H1 (cell line): Measurements from ENCODE around the gene LCN10. TPM values are rescaled to one million over a fixed set of nuclear protein-coding genes. Genes with fewer than 3 reads are reported as not detected.

Experiments
- CTCF ChIA-PET: fragments of 300-600 bp; sonication (Branson Sonifier 250); formaldehyde crosslinking; loops from one replicate; lab custom pipeline; 2021; ENCODE audit not compliant: partially characterized antibody; lab: Charles Lee
- POLR2A ChIA-PET: fragments of 300-600 bp; sonication (Branson Sonifier 250); formaldehyde crosslinking; loops from one replicate; lab custom pipeline; 2021; ENCODE audit warnings: inconsistent platforms; ENCODE audit not compliant: partially characterized antibody; lab: Charles Lee
- DNase-seq, 2 experiments: peaks; one replicate each; pipeline versions ENCODE4 v3.0.0 to v3.0.0-alpha.2; 2010 to 2022; ENCODE audit warnings: low spot score in 2 of 2, low read depth in 1 of 2, mixed read lengths in 1 of 2
- FAIRE-seq: peaks from 2 replicates; lab custom pipeline; 2011; peaks lifted over from hg19 to GRCh38; lab: Jason Lieb, UNC
- H2AFZ ChIP-seq: 2 replicates; pipeline ENCODE4 v1.8.1; 2012; ENCODE audit warnings: low read length, inconsistent platforms
- H2AK5ac ChIP-seq: 2 replicates; pipeline ENCODE4 v1.6.1; 2013; ENCODE audit warnings: low read depth, low read length
- H2BK120ac ChIP-seq: replicated peaks from 2 replicates; pipeline ENCODE3; 2013; ENCODE audit warnings: low read depth, low read length, inconsistent platforms
- H2BK12ac ChIP-seq: 2 replicates; pipeline ENCODE4 v1.6.1; 2013; ENCODE audit warnings: low read depth, low read length
- H2BK15ac ChIP-seq: 2 replicates; pipeline ENCODE4 v1.6.1; 2013; ENCODE audit warnings: low read length
- H2BK20ac ChIP-seq: 2 replicates; pipeline ENCODE4 v1.6.1; 2013; ENCODE audit warnings: low read length
- H2BK5ac ChIP-seq: 2 replicates; pipeline ENCODE4 v1.6.1; 2013; ENCODE audit warnings: low read depth, low read length
- H3K14ac ChIP-seq: 2 replicates; pipeline ENCODE4 v1.6.1; 2013; ENCODE audit warnings: inconsistent platforms; ENCODE audit not compliant: insufficient read length
- H3K18ac ChIP-seq: 2 replicates; pipeline ENCODE4 v1.6.1; 2013; ENCODE audit warnings: low read length; ENCODE audit errors: extremely low read depth
- H3K23ac ChIP-seq: 2 replicates; pipeline ENCODE4 v1.6.1; 2013; ENCODE audit warnings: inconsistent platforms; ENCODE audit not compliant: insufficient read length
- H3K23me2 ChIP-seq: 2 replicates; pipeline ENCODE4 v1.6.1; 2013; ENCODE audit warnings: low read depth, low read length
- H3K27ac ChIP-seq: 2 replicates; pipeline ENCODE4 v1.6.1; 2011; ENCODE audit warnings: low read depth, low read length, inconsistent platforms
- H3K27me3 ChIP-seq, 4 experiments: replicated peaks in 1 of 4; 1 replicate in 1 of 4; 2 replicates in 3 of 4; pipeline versions ENCODE4 v1.6.1 to v1.8.1; 2011 to 2013; ENCODE audit warnings: low read length in 3 of 4, mild to moderate bottlenecking in 3 of 4, inconsistent platforms in 2 of 4, mixed read lengths in 2 of 4, moderate library complexity in 1 of 4; ENCODE audit not compliant: control insufficient read depth in 3 of 4, insufficient read depth in 3 of 4; ENCODE audit errors: extremely low read depth in 1 of 4
- H3K36me3 ChIP-seq, 4 experiments: 2 replicates each; pipeline versions ENCODE4 v1.6.1 to v1.8.1; 2011 to 2013; ENCODE audit warnings: mild to moderate bottlenecking in 4 of 4, low read length in 3 of 4, moderate library complexity in 2 of 4, control low read depth in 1 of 4, inconsistent platforms in 1 of 4; ENCODE audit not compliant: insufficient read depth in 4 of 4, control insufficient read depth in 2 of 4
- H3K4ac ChIP-seq: replicated peaks from 2 replicates; pipeline ENCODE3; 2013; ENCODE audit warnings: low read length, low read depth, mixed read lengths, inconsistent platforms; ENCODE audit not compliant: insufficient read length
- H3K4me1 ChIP-seq, 4 experiments: replicated peaks in 1 of 4; 1 replicate in 1 of 4; 2 replicates in 3 of 4; pipeline versions ENCODE4 v1.6.1 to v1.8.1; 2011 to 2013; ENCODE audit warnings: low read length in 3 of 4, inconsistent platforms in 2 of 4, mixed read lengths in 1 of 4; ENCODE audit not compliant: insufficient read depth in 4 of 4, control insufficient read depth in 3 of 4
- H3K4me2 ChIP-seq, 2 experiments: 2 replicates each; pipeline versions ENCODE4 v1.6.1 to v1.8.1; 2011 to 2013; ENCODE audit warnings: low read depth in 2 of 2, low read length in 2 of 2, control low read depth in 1 of 2, inconsistent platforms in 1 of 2, mild to moderate bottlenecking in 1 of 2; ENCODE audit not compliant: insufficient read depth in 1 of 2
- H3K4me3 ChIP-seq, 4 experiments: fragments of 200-600, 300-600 bp in 1 of 4; sonication (generic), shearing (Covaris generic), sonication (Bioruptor Twin) in 1 of 4; 2 replicates each; pipeline versions ENCODE4 v1.5.1 to v1.8.1; 2011 to 2016; ENCODE audit warnings: low read length in 4 of 4, low read depth in 3 of 4, control low read depth in 2 of 4, inconsistent platforms in 2 of 4, mild to moderate bottlenecking in 2 of 4, mixed read lengths in 1 of 4, moderate library complexity in 1 of 4; ENCODE audit not compliant: insufficient read depth in 2 of 4; ENCODE audit errors: extremely low read depth in 1 of 4
- H3K56ac ChIP-seq: replicated peaks from 2 replicates; pipeline ENCODE3; 2013; ENCODE audit warnings: low read depth, mild to moderate bottlenecking, mixed read lengths, low read length, inconsistent platforms; ENCODE audit not compliant: insufficient read length
- H3K79me1 ChIP-seq: 2 replicates; pipeline ENCODE4 v1.6.1; 2013; ENCODE audit warnings: low read depth, low read length, control low read depth
- H3K79me2 ChIP-seq, 2 experiments: 2 replicates each; pipeline versions ENCODE4 v1.6.1 to v1.8.1; 2012 to 2013; ENCODE audit warnings: low read length in 2 of 2, mild to moderate bottlenecking in 2 of 2, inconsistent platforms in 1 of 2; ENCODE audit not compliant: insufficient read depth in 2 of 2, control insufficient read depth in 1 of 2
- H3K9ac ChIP-seq, 4 experiments: replicated peaks in 1 of 4; 1 replicate in 1 of 4; 2 replicates in 3 of 4; pipeline versions ENCODE4 v1.6.1 to v1.8.1; 2011 to 2013; ENCODE audit warnings: low read depth in 3 of 4, low read length in 3 of 4, control low read depth in 2 of 4, mild to moderate bottlenecking in 2 of 4, moderate library complexity in 2 of 4, inconsistent platforms in 1 of 4; ENCODE audit errors: extremely low read depth in 1 of 4
- H3K9me3 ChIP-seq, 2 experiments: 2 replicates each; pipeline versions ENCODE4 v1.6.1 to v1.8.1; 2012 to 2013; ENCODE audit warnings: mild to moderate bottlenecking in 2 of 2, moderate library complexity in 2 of 2, control low read depth in 1 of 2, inconsistent platforms in 1 of 2, low read depth in 1 of 2, low read length in 1 of 2, mixed read lengths in 1 of 2; ENCODE audit not compliant: insufficient read depth in 2 of 2
- H4K20me1 ChIP-seq, 2 experiments: replicated peaks in 1 of 2; 2 replicates each; pipeline versions ENCODE3 to v1.8.1; 2011 to 2013; ENCODE audit warnings: inconsistent platforms in 2 of 2, low read length in 2 of 2, mild to moderate bottlenecking in 1 of 2; ENCODE audit not compliant: insufficient read depth in 2 of 2, control insufficient read depth in 1 of 2
- H4K5ac ChIP-seq: 2 replicates; pipeline ENCODE4 v1.6.1; 2013; ENCODE audit warnings: low read length, low read depth, mixed read lengths, inconsistent platforms; ENCODE audit not compliant: insufficient read length
- H4K8ac ChIP-seq: 2 replicates; pipeline ENCODE4 v1.8.0; 2013; ENCODE audit warnings: mild to moderate bottlenecking, moderate library complexity, low read length, inconsistent platforms; ENCODE audit not compliant: insufficient read depth; ENCODE audit errors: extremely low read depth
- H4K91ac ChIP-seq: replicated peaks from 2 replicates; pipeline ENCODE3; 2013; ENCODE audit warnings: low read length, mixed read lengths, inconsistent platforms; ENCODE audit not compliant: insufficient read length
- HDAC2 ChIP-seq, 2 experiments: fragments of 300-600 bp in 1 of 2; sonication (generic) in 1 of 2; IDR thresholded peaks; 2 replicates each; pipeline ENCODE4 v1.6.1; 2011 to 2012; ENCODE audit warnings: low read depth in 2 of 2, low read length in 2 of 2, mild to moderate bottlenecking in 2 of 2, moderate library complexity in 2 of 2, borderline replicate concordance in 1 of 2, inconsistent platforms in 1 of 2
- NRF1 ChIP-seq: IDR thresholded peaks from 2 replicates; pipeline ENCODE4 v1.6.1; 2011; ENCODE audit warnings: mild to moderate bottlenecking, low read depth, low read length, improper control_type of control experiment
- PHF8 ChIP-seq: fragments of 200-600 bp; sonication (generic); conservative IDR thresholded peaks from 2 replicates; pipeline ENCODE4 v1.7.1; 2012; ENCODE audit warnings: low read depth, mild to moderate bottlenecking, inconsistent platforms, low read length, moderate library complexity
- RNF2 ChIP-seq: fragments of 200-900, 300-1000 bp; sonication (generic); IDR thresholded peaks from 2 replicates; pipeline ENCODE4 v1.7.1; 2016; ENCODE audit warnings: borderline replicate concordance, low read depth, mild to moderate bottlenecking, antibody characterized with exemption, low read length; ENCODE audit not compliant: poor library complexity, severe bottlenecking; ENCODE audit errors: missing control alignments
- YY1 ChIP-seq: IDR thresholded peaks from 2 replicates; pipeline ENCODE4 v1.6.1; 2011; ENCODE audit warnings: low read depth, mild to moderate bottlenecking, low read length
- WGBS, 2 experiments: shearing (Covaris generic) in 1 of 2; methylation state at CpG; one replicate each; pipeline versions ENCODE4 v1.1.6 to v1.1.7; 2013 to 2015; ENCODE audit warnings: low lambda C conversion rate in 2 of 2, mixed read lengths in 2 of 2, inconsistent platforms in 1 of 2, low coverage in 1 of 2, missing lambda C conversion rate in 1 of 2; ENCODE audit not compliant: insufficient replicate concordance in 2 of 2, insufficient coverage in 1 of 2, insufficient read length in 1 of 2; ENCODE audit errors: extremely low coverage in 1 of 2, missing lambda C conversion rate in 1 of 2; 5-methylcytosine and 5-hydroxymethylcytosine counted together
- polyA plus RNA-seq, 7 experiments: library from polyadenylated mRNA; depleted of rRNA in 3 of 7; stranded (reverse) in 5 of 7; unstranded in 2 of 7; fragments of >200 nt in 5 of 7; fragments of 200-250 nt in 2 of 7; gene quantifications; 1 replicate in 5 of 7; 2 replicates in 1 of 7; 4 replicates in 1 of 7; pipeline versions ENCODE4 v1.2.1 to v1.2.3, GENCODE V29; 2011 to 2013; ENCODE audit warnings: missing spikeins in 2 of 7, mixed read lengths in 2 of 7
- total RNA-seq: library from RNA; stranded (reverse); fragmentation: NEBNext Ultra II Directional; extraction: Animal tissue kit (Norgen Biotek cat#: 25700); gene quantifications from 2 replicates; pipeline ENCODE4 v1.2.1, GENCODE V29; 2021

Gene LCN10
- total and polyA plus RNA-seq, 2 of the 8 experiments (the other 6 are each of a cell fraction or from before 2014, with no cell fraction given): 2.6 to 2.8 TPM

DNA sequence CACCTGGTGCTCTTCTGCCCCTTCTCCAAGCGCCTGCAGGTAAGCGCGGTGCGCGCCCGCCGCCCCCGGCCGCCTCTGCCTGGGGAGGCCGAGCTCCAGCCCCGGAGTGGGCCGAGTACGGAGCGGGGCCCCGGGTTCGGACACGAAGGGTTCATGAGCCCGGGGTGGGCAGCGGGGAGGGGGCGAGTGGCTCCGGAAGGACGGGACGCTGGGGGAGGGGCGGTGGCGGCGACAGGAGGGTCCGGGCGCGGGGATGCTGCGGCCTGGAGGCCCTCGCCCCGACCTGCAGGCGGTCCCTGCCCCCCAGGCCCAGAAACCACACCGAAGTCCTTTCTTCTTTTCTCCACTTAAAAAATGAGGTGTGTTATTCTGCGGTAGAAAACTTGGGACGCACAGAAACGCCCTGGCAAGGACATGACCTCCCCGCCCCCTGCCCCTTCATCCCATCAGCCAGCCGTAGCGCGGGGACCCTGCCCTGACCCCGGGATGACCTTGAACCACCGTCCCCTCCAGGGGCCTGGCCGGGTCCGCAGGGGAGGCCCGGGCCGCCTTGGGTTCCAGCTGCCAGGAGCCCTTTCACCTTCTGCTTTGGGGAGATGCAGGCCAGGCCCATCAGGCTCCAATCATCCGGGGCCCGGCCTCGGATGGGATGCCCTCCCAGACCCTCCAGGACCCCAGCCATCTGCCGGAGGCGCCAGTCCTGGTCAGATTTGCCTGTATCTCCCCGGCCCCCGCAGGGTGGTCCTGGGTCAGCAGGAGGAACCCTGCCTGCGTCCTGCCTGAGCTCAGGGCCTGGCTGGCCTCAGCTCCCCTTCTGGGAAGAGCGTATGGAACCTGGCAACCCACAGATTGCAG, 29.8 kb downstream of the LCN10 start:
- TF ChIP-seq YY1: no peak
- no peak for TF ChIP-seq HDAC2 (IDR thresholded peaks at IDR 0.05; ENCODE audit: borderline replicate concordance in 1 of 2, low read depth in 2 of 2, low read length in 2 of 2)
- TF ChIP-seq NRF1: no peak
- TF ChIP-seq RNF2: no peak
- peak; percentile 56; the same call in 1 of the 2 replicates for TF ChIP-seq PHF8
- Histone ChIP-seq H3K4me2 (peak overlapping the region; percentile 80 to 90), H3K27me3 (peaks cover 0 to 4% (median 3%) of the 10 kb centered on the region in 4 experiments; a peak in 4 of 7 replicates), H2BK12ac (no peak overlapping the region), H3K79me2 (peaks cover 0 to 11% of the 10 kb centered on the region in 2 experiments; a peak in 1 of 4 replicates), H4K8ac (no peak overlapping the region), H4K91ac (no peak overlapping the region), H3K9ac (peak overlapping the region; percentile 20 to 84 (median 54)), H3K4me1 (peaks cover 0 to 12% (median 6%) of the 10 kb centered on the region in 4 experiments; a peak in 5 of 7 replicates), H2AFZ (no peak overlapping the region), H4K20me1 (peaks cover 13% of the 10 kb centered on the region in 2 experiments), H2BK120ac (no peak overlapping the region), H3K23ac (no peak overlapping the region), H4K5ac (no peak overlapping the region), H2AK5ac (peak overlapping the region; percentile 53; the same call in 1 of the 2 replicates), H3K9me3 (no peaks in the 10 kb centered on the region), H3K27ac (no peak overlapping the region; the same call in 1 of the 2 replicates), H3K14ac (no peak overlapping the region), H2BK15ac (no peak overlapping the region), H3K18ac (peak overlapping the region; percentile 19; the same call in 1 of the 2 replicates), H3K56ac (no peak overlapping the region), H3K79me1 (peaks cover 21% of the 10 kb centered on the region), H2BK5ac (no peak overlapping the region), H3K23me2 (peaks cover 3% of the 10 kb centered on the region; the same call in 1 of the 2 replicates), H3K4ac (no peak overlapping the region), H3K36me3 (no peaks in the 10 kb centered on the region), H3K4me3 (peak overlapping the region; percentile 56 to 94 (median 76)), H2BK20ac (no peak overlapping the region)
- 21% methylated on average over 27 of the region's 56 CpGs; no CpG with 5 or more reads in 1 of the 2 experiments for WGBS, 2 experiments
- ChIA-PET POLR2A (interaction anchor here (1.2 to 11.2 kb wide), 3 partner anchors 9 to 19 kb away, joined by 3 to 223 read pairs (median 46); no protein-coding TSS in a partner anchor), CTCF (interaction anchor here (1.4 to 9.2 kb wide), 4 partner anchors 9 to 18 kb away, joined by 3 to 62 read pairs (median 6); no protein-coding TSS in a partner anchor)
- FAIRE-seq (no peak), DNase-seq (no peak)
